22Rv1 (cell line): ENCODE measurements around the gene TNNI3K.

ENCODE experiments used
- ZFX ChIP-seq: fragments of 450-650 bp; IDR thresholded peaks from 2 replicates; pipeline ENCODE4 v1.6.1; 2017; ENCODE audit warnings: antibody characterized with exemption, borderline replicate concordance
- TF ChIP-seq, protein P1 (sequence below): fragments of 450-650 bp; IDR thresholded peaks from 2 replicates; pipeline ENCODE4 v1.5.1; 2017; ENCODE audit warnings: mild to moderate bottlenecking

DNA sequence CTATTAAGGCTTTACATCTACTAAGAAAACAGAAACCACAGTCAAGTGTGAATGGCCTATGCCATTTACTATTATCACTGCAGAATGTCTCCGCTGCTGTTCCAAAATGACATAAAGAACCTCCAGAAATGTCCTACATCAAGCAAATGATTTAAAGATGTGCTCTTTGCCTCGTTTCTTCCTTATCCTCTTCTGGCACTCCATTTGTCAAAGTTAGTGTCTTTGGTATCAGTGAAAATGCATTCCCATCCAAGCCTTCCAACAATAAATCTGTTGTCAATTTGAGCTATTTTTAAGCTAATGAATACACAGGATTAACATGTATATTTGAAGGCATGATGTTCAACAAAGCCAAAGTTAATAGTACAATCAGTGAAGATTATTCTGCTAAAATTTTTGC, 171.6 kb downstream of the TNNI3K start:
- TF ChIP-seq, protein P1, sequence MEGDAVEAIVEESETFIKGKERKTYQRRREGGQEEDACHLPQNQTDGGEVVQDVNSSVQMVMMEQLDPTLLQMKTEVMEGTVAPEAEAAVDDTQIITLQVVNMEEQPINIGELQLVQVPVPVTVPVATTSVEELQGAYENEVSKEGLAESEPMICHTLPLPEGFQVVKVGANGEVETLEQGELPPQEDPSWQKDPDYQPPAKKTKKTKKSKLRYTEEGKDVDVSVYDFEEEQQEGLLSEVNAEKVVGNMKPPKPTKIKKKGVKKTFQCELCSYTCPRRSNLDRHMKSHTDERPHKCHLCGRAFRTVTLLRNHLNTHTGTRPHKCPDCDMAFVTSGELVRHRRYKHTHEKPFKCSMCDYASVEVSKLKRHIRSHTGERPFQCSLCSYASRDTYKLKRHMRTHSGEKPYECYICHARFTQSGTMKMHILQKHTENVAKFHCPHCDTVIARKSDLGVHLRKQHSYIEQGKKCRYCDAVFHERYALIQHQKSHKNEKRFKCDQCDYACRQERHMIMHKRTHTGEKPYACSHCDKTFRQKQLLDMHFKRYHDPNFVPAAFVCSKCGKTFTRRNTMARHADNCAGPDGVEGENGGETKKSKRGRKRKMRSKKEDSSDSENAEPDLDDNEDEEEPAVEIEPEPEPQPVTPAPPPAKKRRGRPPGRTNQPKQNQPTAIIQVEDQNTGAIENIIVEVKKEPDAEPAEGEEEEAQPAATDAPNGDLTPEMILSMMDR = no peak
- no peak for TF ChIP-seq ZFX
